Measurements from ENCODE around the gene SH3TC1.

Gene SH3TC1

GRCh38 chr4:8250637-8251036 lies 51.5 kb downstream of the SH3TC1 start:
- Mint-ChIP-seq H3K27me3 (no peaks in the 10 kb centered on the region), H3K4me3 (no peak overlapping the region), H3K36me3 (ENCODE audit: low read depth) (no peaks in the 10 kb centered on the region), H3K4me1 (ENCODE audit: low read depth) (no peaks in the 10 kb centered on the region), H3K9me3 (no peaks in the 10 kb centered on the region), H3K27ac (no peak overlapping the region)
- no peak for DNase-seq

GRCh38 chr4:8251110-8251883 lies 52.2 kb downstream of the SH3TC1 start:
- DNase-seq, result no peak
- no peaks in the 10 kb centered on the region for H3K4me1 Mint-ChIP-seq (ENCODE audit: low read depth)
- H3K27me3 Mint-ChIP-seq, result no peaks in the 10 kb centered on the region
- H3K27ac Mint-ChIP-seq, result no peak overlapping the region
- H3K36me3 Mint-ChIP-seq (ENCODE audit: low read depth), result no peaks in the 10 kb centered on the region
- no peaks in the 10 kb centered on the region for H3K9me3 Mint-ChIP-seq
- no peak overlapping the region for H3K4me3 Mint-ChIP-seq

- no peaks in the 10 kb centered on the region for H3K9me3 Mint-ChIP-seq
- no peak for DNase-seq
- H3K4me1 Mint-ChIP-seq (ENCODE audit: low read depth), result no peaks in the 10 kb centered on the region
- no peaks in the 10 kb centered on the region for H3K36me3 Mint-ChIP-seq (ENCODE audit: low read depth)
- H3K27me3 Mint-ChIP-seq, result no peaks in the 10 kb centered on the region
- H3K27ac Mint-ChIP-seq, result no peak overlapping the region
- no peak overlapping the region for H3K4me3 Mint-ChIP-seq
Measured at GRCh38 chr4:8252301-8253173, 53.4 kb downstream of the SH3TC1 start.

- DNase-seq, result no peak
- Mint-ChIP-seq H3K9me3 (no peaks in the 10 kb centered on the region), H3K27me3 (no peaks in the 10 kb centered on the region), H3K27ac (no peak overlapping the region), H3K4me1 (ENCODE audit: low read depth) (no peaks in the 10 kb centered on the region), H3K36me3 (ENCODE audit: low read depth) (no peaks in the 10 kb centered on the region), H3K4me3 (no peak overlapping the region)
Measured at GRCh38 chr4:8254076-8254475, 55.0 kb downstream of the SH3TC1 start.

DNA sequence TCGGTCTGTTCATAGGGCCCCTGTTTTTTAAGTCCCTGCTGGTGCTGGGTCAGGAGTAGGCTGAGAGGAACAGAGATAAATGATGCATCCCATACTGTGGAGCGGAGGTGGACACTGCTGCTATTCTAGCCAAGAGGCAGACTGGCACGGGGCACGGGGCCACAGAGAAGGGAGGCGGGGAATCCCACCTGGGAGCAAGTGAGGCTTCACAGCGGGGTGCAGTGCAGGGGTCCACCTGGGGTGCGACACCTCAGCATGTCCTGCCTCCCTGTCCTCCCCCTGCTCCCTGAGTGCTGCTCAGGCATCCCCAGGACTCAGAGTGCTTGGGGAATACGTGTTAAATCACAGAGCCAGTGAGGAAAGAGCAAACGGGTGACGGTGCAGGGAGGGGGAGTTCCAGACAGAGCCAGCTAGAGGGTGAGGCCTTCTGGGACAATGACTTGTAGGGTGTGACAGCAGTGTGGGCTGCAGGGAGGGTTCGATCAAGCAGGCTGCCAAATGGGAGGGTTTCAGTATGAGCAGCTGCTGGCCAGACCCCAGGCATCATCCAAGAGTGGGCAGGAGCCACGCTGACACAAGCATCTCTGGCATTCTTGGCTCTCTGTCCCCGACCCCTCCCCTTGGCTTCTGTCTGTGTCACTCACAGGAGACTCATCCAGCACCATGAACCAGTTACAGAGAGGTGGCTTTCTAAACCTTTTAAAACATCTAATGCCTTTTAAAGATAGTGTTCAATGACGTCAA lies 56.8 kb downstream of the SH3TC1 start:
- H3K9me3 Mint-ChIP-seq, result no peaks in the 10 kb centered on the region
- H3K27ac Mint-ChIP-seq, result no peak overlapping the region
- no peaks in the 10 kb centered on the region for H3K36me3 Mint-ChIP-seq (ENCODE audit: low read depth)
- no peak for DNase-seq
- no peaks in the 10 kb centered on the region for H3K4me1 Mint-ChIP-seq (ENCODE audit: low read depth)
- H3K4me3 Mint-ChIP-seq, result no peak overlapping the region
- H3K27me3 Mint-ChIP-seq, result no peaks in the 10 kb centered on the region

- no peak overlapping the region for H3K4me3 Mint-ChIP-seq
- no peaks in the 10 kb centered on the region for H3K4me1 Mint-ChIP-seq (ENCODE audit: low read depth)
- no peaks in the 10 kb centered on the region for H3K27me3 Mint-ChIP-seq
- H3K9me3 Mint-ChIP-seq, result no peaks in the 10 kb centered on the region
- H3K27ac Mint-ChIP-seq, result no peak overlapping the region
- H3K36me3 Mint-ChIP-seq (ENCODE audit: low read depth), result no peaks in the 10 kb centered on the region
- DNase-seq, result no peak
Measured at GRCh38 chr4:8257854-8258253, 58.8 kb downstream of the SH3TC1 start.

DNA sequence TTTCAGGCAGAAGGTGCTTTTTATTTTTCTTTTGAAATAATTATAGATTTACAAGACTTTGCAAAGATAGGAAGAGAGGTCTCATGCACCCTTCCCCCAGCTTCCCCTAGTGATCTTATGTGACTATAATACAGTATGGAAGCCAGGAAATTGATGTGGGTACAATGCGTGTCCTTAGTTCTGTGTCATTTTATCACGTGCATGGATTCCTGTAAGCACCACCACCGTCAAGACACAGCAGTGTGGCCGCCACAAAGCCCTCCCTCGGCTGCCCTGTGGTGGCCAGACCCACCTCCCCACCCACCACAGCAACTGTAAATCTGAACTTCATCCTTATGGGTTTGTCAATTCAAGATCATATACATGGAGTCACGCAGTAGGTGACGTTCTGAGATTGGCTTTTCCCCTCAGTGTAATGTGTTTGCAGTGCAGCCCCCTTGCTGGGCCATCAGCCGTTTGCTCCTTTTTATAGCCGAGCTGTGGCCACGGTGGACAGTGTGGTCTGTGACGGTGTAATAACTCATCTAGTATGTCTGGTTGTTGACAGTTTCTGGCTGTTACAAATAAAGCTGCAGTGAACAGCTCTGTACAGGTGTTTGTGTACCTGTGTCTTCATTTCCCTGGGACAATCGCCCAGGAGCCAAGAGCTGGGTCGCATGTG lies 59.6 kb downstream of the SH3TC1 start:
- DNase-seq, result no peak
- Mint-ChIP-seq H3K4me1 (ENCODE audit: low read depth) (no peaks in the 10 kb centered on the region), H3K4me3 (no peak overlapping the region), H3K9me3 (no peaks in the 10 kb centered on the region), H3K36me3 (ENCODE audit: low read depth) (no peaks in the 10 kb centered on the region), H3K27me3 (no peaks in the 10 kb centered on the region), H3K27ac (no peak overlapping the region)

GRCh38 chr4:8259743-8260430 lies 60.8 kb downstream of the SH3TC1 start:
- no peaks in the 10 kb centered on the region for H3K9me3 Mint-ChIP-seq
- H3K27ac Mint-ChIP-seq, result no peak overlapping the region
- no peaks in the 10 kb centered on the region for H3K4me1 Mint-ChIP-seq (ENCODE audit: low read depth)
- H3K36me3 Mint-ChIP-seq (ENCODE audit: low read depth), result no peaks in the 10 kb centered on the region
- H3K4me3 Mint-ChIP-seq, result no peak overlapping the region
- DNase-seq, result no peak
- H3K27me3 Mint-ChIP-seq, result no peaks in the 10 kb centered on the region

- Mint-ChIP-seq H3K4me1 (ENCODE audit: low read depth) (no peaks in the 10 kb centered on the region), H3K36me3 (ENCODE audit: low read depth) (no peaks in the 10 kb centered on the region), H3K27me3 (no peaks in the 10 kb centered on the region), H3K27ac (no peak overlapping the region), H3K9me3 (no peaks in the 10 kb centered on the region), H3K4me3 (no peak overlapping the region)
- DNase-seq, result no peak
Measured at GRCh38 chr4:8260656-8261111, 61.6 kb downstream of the SH3TC1 start.

- no peak for DNase-seq
- no peak overlapping the region for H3K4me3 Mint-ChIP-seq
Measured at GRCh38 chr4:8261851-8262535, 62.9 kb downstream of the SH3TC1 start.

DNA sequence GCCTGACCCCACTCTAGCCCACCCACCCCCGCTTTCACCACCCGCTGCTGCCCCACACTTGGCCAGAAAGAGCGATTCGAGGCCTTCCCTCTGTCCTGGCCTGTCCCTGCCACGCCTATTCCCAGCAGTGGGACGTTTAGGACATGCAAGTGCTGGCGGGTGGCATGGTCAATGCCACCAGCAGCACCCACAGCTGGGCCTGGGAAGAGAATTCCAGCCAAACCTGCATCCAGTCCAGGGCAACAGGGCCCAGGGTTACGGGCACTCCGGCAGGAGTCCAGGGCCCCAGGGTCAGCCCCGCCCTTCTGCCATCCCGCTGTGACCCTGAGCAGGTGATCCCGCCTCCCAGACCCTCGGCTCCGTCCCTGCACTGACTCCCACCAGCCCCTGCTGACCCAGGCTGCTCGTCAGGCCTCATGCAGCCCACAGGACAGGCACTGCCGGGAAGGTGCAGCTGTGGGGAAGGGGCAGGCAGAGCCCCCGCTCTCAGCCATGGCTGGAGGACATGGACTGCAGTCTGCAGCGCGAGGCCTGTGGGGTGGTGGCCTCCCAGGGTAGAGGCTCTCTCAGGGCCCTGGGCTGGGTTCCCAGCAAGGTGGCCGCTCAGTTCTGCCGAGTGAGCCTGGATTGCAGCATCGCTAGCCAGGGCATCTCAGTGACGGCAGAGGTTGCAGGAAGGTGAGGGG lies 63.7 kb downstream of the SH3TC1 start:
- no peak overlapping the region for H3K27ac Mint-ChIP-seq
- H3K4me1 Mint-ChIP-seq (ENCODE audit: low read depth), result no peaks in the 10 kb centered on the region
- H3K27me3 Mint-ChIP-seq, result peaks cover 3% of the 10 kb centered on the region
- no peak overlapping the region for H3K4me3 Mint-ChIP-seq
- no peaks in the 10 kb centered on the region for H3K36me3 Mint-ChIP-seq (ENCODE audit: low read depth)
- DNase-seq, result no peak
- no peaks in the 10 kb centered on the region for H3K9me3 Mint-ChIP-seq

More at GRCh38 chr4:8261851-8262535, 62.9 kb downstream of the SH3TC1 start:
- H3K36me3 Mint-ChIP-seq (ENCODE audit: low read depth), result no peaks in the 10 kb centered on the region
- no peaks in the 10 kb centered on the region for H3K9me3 Mint-ChIP-seq
- H3K27ac Mint-ChIP-seq, result no peak overlapping the region
- H3K27me3 Mint-ChIP-seq, result no peaks in the 10 kb centered on the region
- H3K4me1 Mint-ChIP-seq (ENCODE audit: low read depth), result no peaks in the 10 kb centered on the region

- Mint-ChIP-seq H3K27ac (no peak overlapping the region), H3K36me3 (ENCODE audit: low read depth) (no peaks in the 10 kb centered on the region), H3K9me3 (no peaks in the 10 kb centered on the region), H3K4me1 (ENCODE audit: low read depth) (no peaks in the 10 kb centered on the region), H3K27me3 (peaks cover 8% of the 10 kb centered on the region), H3K4me3 (no peak overlapping the region)
- no peak for DNase-seq
Measured at GRCh38 chr4:8263397-8263796, 64.3 kb downstream of the SH3TC1 start.

GRCh38 chr4:8264106-8264505 lies 65.0 kb downstream of the SH3TC1 start:
- no peak overlapping the region for H3K27ac Mint-ChIP-seq
- peaks cover 15% of the 10 kb centered on the region for H3K27me3 Mint-ChIP-seq
- H3K36me3 Mint-ChIP-seq (ENCODE audit: low read depth), result no peaks in the 10 kb centered on the region
- no peaks in the 10 kb centered on the region for H3K9me3 Mint-ChIP-seq
- DNase-seq, result no peak
- H3K4me1 Mint-ChIP-seq (ENCODE audit: low read depth), result no peaks in the 10 kb centered on the region
- no peak overlapping the region for H3K4me3 Mint-ChIP-seq
